Measurements from ENCODE around the gene FBXO8.

FBXO8 gene

GRCh38 chr4:174244441-174244840, 39.0 kb downstream of the FBXO8 start:
- DNase-seq: peak in 1 of 5 experiments; percentile 18

- DNase-seq: no peak
Measured at GRCh38 chr4:174241162-174241561, 42.3 kb downstream of the FBXO8 start.

GRCh38 chr4:174236359-174236758, 47.1 kb downstream of the FBXO8 start:
- no peak for DNase-seq

- DNase-seq: no peak
Measured at GRCh38 chr4:174230680-174231079, 52.8 kb downstream of the FBXO8 start.

- DNase-seq: no peak
Measured at GRCh38 chr4:174230148-174230547, 53.3 kb downstream of the FBXO8 start.

GRCh38 chr4:174228988-174229387, 54.5 kb downstream of the FBXO8 start:
- DNase-seq: no peak

GRCh38 chr4:174225349-174226049, 58.0 kb downstream of the FBXO8 start:
- no peak for DNase-seq

- no peak for DNase-seq
Measured at GRCh38 chr4:174224550-174224949, 58.9 kb downstream of the FBXO8 start.

- DNase-seq: peak in 1 of 5 experiments; percentile 20
Measured at GRCh38 chr4:174222266-174222872, 61.1 kb downstream of the FBXO8 start.

GRCh38 chr4:174218127-174218790, 65.2 kb downstream of the FBXO8 start:
- no peak for DNase-seq

- peak in 2 of 5 experiments; percentile 10 to 40 for DNase-seq
Measured at GRCh38 chr4:174217273-174218126, 66.0 kb downstream of the FBXO8 start.

- DNase-seq: no peak
Measured at GRCh38 chr4:174216799-174217272, 66.6 kb downstream of the FBXO8 start.

- DNase-seq: peak in 1 of 5 experiments; percentile 18
Measured at GRCh38 chr4:174215961-174216680, 67.3 kb downstream of the FBXO8 start.

- no peak for DNase-seq
Measured at GRCh38 chr4:174215057-174215456, 68.4 kb downstream of the FBXO8 start.

GRCh38 chr4:174214101-174214878, 69.2 kb downstream of the FBXO8 start:
- peak in 2 of 5 experiments; percentile 29 to 30 for DNase-seq

- no peak for DNase-seq
Measured at GRCh38 chr4:174213731-174214100, 69.8 kb downstream of the FBXO8 start.

- DNase-seq: no peak
Measured at GRCh38 chr4:174212061-174212460, 71.4 kb downstream of the FBXO8 start.

GRCh38 chr4:174211622-174212044, 71.8 kb downstream of the FBXO8 start:
- no peak for DNase-seq

- no peak for DNase-seq
Measured at GRCh38 chr4:174210952-174211490, 72.4 kb downstream of the FBXO8 start.

- no peak for DNase-seq
Measured at GRCh38 chr4:174210354-174210753, 73.1 kb downstream of the FBXO8 start.

GRCh38 chr4:174209341-174209740, 74.1 kb downstream of the FBXO8 start:
- DNase-seq: no peak
